ENCODE measurements around the gene SIT1.

DNA sequence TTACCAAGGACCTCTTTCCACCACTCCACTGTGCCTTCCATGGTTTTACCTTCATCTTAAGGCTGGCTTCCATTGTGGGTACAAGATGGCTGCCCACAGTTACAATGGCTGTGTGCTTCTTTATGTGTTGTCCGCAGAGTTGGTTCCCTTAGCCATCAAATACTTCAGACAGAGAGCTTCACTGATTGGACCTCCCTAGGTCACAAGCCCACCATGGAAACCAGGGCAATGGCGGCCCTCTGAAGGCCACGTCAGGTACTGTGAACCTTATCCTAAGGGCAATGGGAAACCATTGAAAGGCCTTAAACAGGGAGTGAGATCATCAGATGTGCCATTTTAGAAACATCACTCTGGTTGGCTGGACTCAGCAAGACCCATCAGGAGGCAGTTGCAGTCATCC is 17.2 kb upstream of the SIT1 start:
- TF ChIP-seq, protein P1, sequence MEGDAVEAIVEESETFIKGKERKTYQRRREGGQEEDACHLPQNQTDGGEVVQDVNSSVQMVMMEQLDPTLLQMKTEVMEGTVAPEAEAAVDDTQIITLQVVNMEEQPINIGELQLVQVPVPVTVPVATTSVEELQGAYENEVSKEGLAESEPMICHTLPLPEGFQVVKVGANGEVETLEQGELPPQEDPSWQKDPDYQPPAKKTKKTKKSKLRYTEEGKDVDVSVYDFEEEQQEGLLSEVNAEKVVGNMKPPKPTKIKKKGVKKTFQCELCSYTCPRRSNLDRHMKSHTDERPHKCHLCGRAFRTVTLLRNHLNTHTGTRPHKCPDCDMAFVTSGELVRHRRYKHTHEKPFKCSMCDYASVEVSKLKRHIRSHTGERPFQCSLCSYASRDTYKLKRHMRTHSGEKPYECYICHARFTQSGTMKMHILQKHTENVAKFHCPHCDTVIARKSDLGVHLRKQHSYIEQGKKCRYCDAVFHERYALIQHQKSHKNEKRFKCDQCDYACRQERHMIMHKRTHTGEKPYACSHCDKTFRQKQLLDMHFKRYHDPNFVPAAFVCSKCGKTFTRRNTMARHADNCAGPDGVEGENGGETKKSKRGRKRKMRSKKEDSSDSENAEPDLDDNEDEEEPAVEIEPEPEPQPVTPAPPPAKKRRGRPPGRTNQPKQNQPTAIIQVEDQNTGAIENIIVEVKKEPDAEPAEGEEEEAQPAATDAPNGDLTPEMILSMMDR (IDR thresholded peaks at IDR 0.05; ENCODE audit: extremely low read depth in 1 of 2, insufficient read depth in 1 of 2, low read depth in 1 of 2, low read length in 2 of 2) = no peak
- no peak for TF ChIP-seq POLR2A (IDR thresholded peaks at IDR 0.05; ENCODE audit: low read depth, low read length)
- TF ChIP-seq JUN (IDR thresholded peaks at IDR 0.05; ENCODE audit: borderline replicate concordance, insufficient read depth, insufficient read length, low read depth) = no peak
- TF ChIP-seq, protein P2, sequence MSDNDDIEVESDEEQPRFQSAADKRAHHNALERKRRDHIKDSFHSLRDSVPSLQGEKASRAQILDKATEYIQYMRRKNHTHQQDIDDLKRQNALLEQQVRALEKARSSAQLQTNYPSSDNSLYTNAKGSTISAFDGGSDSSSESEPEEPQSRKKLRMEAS (IDR thresholded peaks at IDR 0.05; ENCODE audit: insufficient read depth, insufficient read length) = no peak
- TF ChIP-seq POLR2AphosphoS5 (IDR thresholded peaks at IDR 0.05; ENCODE audit: insufficient read depth, low read depth, low read length) = no peak
- no peak for TF ChIP-seq EZH2 (IDR thresholded peaks at IDR 0.05; ENCODE audit: borderline replicate concordance, low read depth, low read length, severe bottlenecking)
- TF ChIP-seq GATA2 (IDR thresholded peaks at IDR 0.05; ENCODE audit: insufficient read depth, insufficient read length, low read depth, low read length) = no peak
- TF ChIP-seq FOS (IDR thresholded peaks at IDR 0.05; ENCODE audit: borderline replicate concordance, insufficient read depth, low read length) = no peak

All from endothelial cell of umbilical vein (primary cell).